HG03469 (cell line): ENCODE data around the gene MPP1.

ENCODE experiments used
- ATAC-seq: cut with Tn5 transposase; IDR thresholded peaks from one replicate; pipeline ENCODE4 v1.9.1; 2021; ENCODE audit warnings: mild to moderate bottlenecking, moderate library complexity, moderate number of reproducible peaks; ENCODE audit not compliant: unreplicated experiment

MPP1 gene

GRCh38 chrX:154733066-154733425 is 72.2 kb downstream of the MPP1 start:
- no peak for ATAC-seq

GRCh38 chrX:154732421-154733065 is 72.7 kb downstream of the MPP1 start:
- ATAC-seq: no peak

- ATAC-seq: no peak
Observed at GRCh38 chrX:154731881-154732280, 73.4 kb downstream of the MPP1 start.

GRCh38 chrX:154731184-154731583 is 74.1 kb downstream of the MPP1 start:
- ATAC-seq: no peak

- no peak for ATAC-seq
Observed at GRCh38 chrX:154730253-154730891, 74.9 kb downstream of the MPP1 start.

- ATAC-seq: no peak
Observed at GRCh38 chrX:154729439-154729838, 75.8 kb downstream of the MPP1 start.
